HEK293 (cell line): ENCODE results near the gene XPR1.
A peak's percentile ranks its signal among the peaks of the same experiment; 100 is the strongest.

Experiments
- CTCF ChIA-PET: fragments of 350-600 bp; formaldehyde crosslinking; extraction: SDS; loops from one replicate; lab custom pipeline; 2021; ENCODE audit warnings: antibody characterized with exemption; lab: Yijun Ruan, JAX
- POLR2A ChIA-PET: fragments of 300-600 bp; formaldehyde crosslinking; extraction: SDS; loops from one replicate; lab custom pipeline; 2020; ENCODE audit warnings: antibody characterized with exemption, inconsistent platforms; lab: Yijun Ruan, JAX
- H3K27ac ChIP-seq: fragments of 200-500 bp; sonication (Bioruptor generic); 2 replicates; pipeline ENCODE4 v1.5.1; 2014; ENCODE audit warnings: low read depth, low read length, control low read depth, inconsistent platforms; ENCODE audit errors: extremely low read depth
- H3K36me3 ChIP-seq, 2 experiments: fragments of 200-500 bp in 1 of 2; sonication (Bioruptor generic) in 1 of 2; 1 replicate in 1 of 2; 2 replicates in 1 of 2; pipeline ENCODE4 v1.5.1; 2014 to 2017; ENCODE audit warnings: inconsistent platforms in 2 of 2, low read length in 2 of 2; ENCODE audit not compliant: control insufficient read depth in 2 of 2, insufficient read depth in 1 of 2
- H3K4me1 ChIP-seq: fragments of 200-500 bp; sonication (Bioruptor generic); 2 replicates; pipeline ENCODE4 v1.5.1; 2014; ENCODE audit warnings: mild to moderate bottlenecking, low read length, inconsistent platforms; ENCODE audit not compliant: control insufficient read depth, insufficient read depth
- H3K4me3 ChIP-seq: 2 replicates; pipeline ENCODE4 v1.5.1; 2011; ENCODE audit warnings: low read depth, mild to moderate bottlenecking, control low read depth, low read length, moderate library complexity
- H3K9me3 ChIP-seq: fragments of 200-500 bp; sonication (Bioruptor generic); 2 replicates; pipeline ENCODE4 v1.5.1; 2014; ENCODE audit warnings: low read depth, low read length, inconsistent platforms; ENCODE audit not compliant: control insufficient read depth, insufficient read depth
- BCL11B ChIP-seq: fragments of 450-650 bp; formaldehyde crosslinking; IDR thresholded peaks from 2 replicates; pipeline ENCODE4 v1.5.1; 2016; ENCODE audit warnings: low read depth, missing biosample characterization, missing genetic modification characterization
- IKZF3 ChIP-seq: fragments of 450-650 bp; IDR thresholded peaks from 2 replicates; pipeline ENCODE4 v1.5.0; 2018; ENCODE audit warnings: missing biosample characterization, mild to moderate bottlenecking, missing genetic modification characterization, moderate library complexity
- KLF17 ChIP-seq: fragments of 450-650 bp; formaldehyde crosslinking; IDR thresholded peaks from 2 replicates; pipeline ENCODE4 v1.5.1; 2016; ENCODE audit warnings: missing biosample characterization, missing genetic modification characterization
- PRDM1 ChIP-seq: fragments of 450-650 bp; formaldehyde crosslinking; IDR thresholded peaks from 2 replicates; pipeline ENCODE4; 2016; ENCODE audit warnings: missing biosample characterization, missing genetic modification characterization
- TCF7L2 ChIP-seq: IDR thresholded peaks from 2 replicates; pipeline ENCODE4 v1.6.1; 2011; ENCODE audit warnings: low read depth, mild to moderate bottlenecking, inconsistent platforms, low read length, moderate library complexity, borderline replicate concordance
- WT1 ChIP-seq: fragments of 450-650 bp; formaldehyde crosslinking; IDR thresholded peaks from 2 replicates; pipeline ENCODE4 v1.5.1; 2016; ENCODE audit warnings: missing biosample characterization, missing genetic modification characterization
- ZBTB11 ChIP-seq: fragments of 450-650 bp; formaldehyde crosslinking; conservative IDR thresholded peaks from 2 replicates; pipeline ENCODE4 v1.5.1; 2016; ENCODE audit warnings: low read depth, missing biosample characterization, missing genetic modification characterization
- ZBTB48 ChIP-seq: fragments of 450-650 bp; formaldehyde crosslinking; IDR thresholded peaks from 2 replicates; pipeline ENCODE4 v1.5.1; 2016; ENCODE audit warnings: missing biosample characterization, missing genetic modification characterization
- ZBTB6 ChIP-seq: fragments of 450-650 bp; formaldehyde crosslinking; IDR thresholded peaks from 2 replicates; pipeline ENCODE4 v1.5.1; 2017; ENCODE audit warnings: missing biosample characterization, missing genetic modification characterization
- ZBTB7A ChIP-seq: fragments of 450-650 bp; formaldehyde crosslinking; IDR thresholded peaks from 2 replicates; pipeline ENCODE4 v1.5.1; 2016; ENCODE audit warnings: low read depth, missing biosample characterization, missing genetic modification characterization
- ZBTB8A ChIP-seq: fragments of 450-650 bp; formaldehyde crosslinking; IDR thresholded peaks from 2 replicates; pipeline ENCODE4 v1.5.1; 2016; ENCODE audit warnings: missing biosample characterization, missing genetic modification characterization
- ZNF140 ChIP-seq: fragments of 450-650 bp; formaldehyde crosslinking; IDR thresholded peaks from 2 replicates; pipeline ENCODE4 v1.5.1; 2016; ENCODE audit warnings: missing biosample characterization, missing genetic modification characterization
- ZNF16 ChIP-seq: fragments of 450-650 bp; formaldehyde crosslinking; IDR thresholded peaks from 2 replicates; pipeline ENCODE4 v1.5.1; 2016; ENCODE audit warnings: low read depth, missing biosample characterization, missing genetic modification characterization
- ZNF169 ChIP-seq: fragments of 450-650 bp; formaldehyde crosslinking; IDR thresholded peaks from 2 replicates; pipeline ENCODE4 v1.5.1; 2016; ENCODE audit warnings: missing biosample characterization, missing genetic modification characterization
- ZNF175 ChIP-seq: fragments of 450-650 bp; formaldehyde crosslinking; IDR thresholded peaks from 2 replicates; pipeline ENCODE4 v1.5.1; 2016; ENCODE audit warnings: missing biosample characterization, missing genetic modification characterization
- ZNF19 ChIP-seq: fragments of 450-650 bp; formaldehyde crosslinking; IDR thresholded peaks from 2 replicates; pipeline ENCODE4; 2016; ENCODE audit warnings: missing biosample characterization, missing genetic modification characterization, low read depth
- ZNF266 ChIP-seq: fragments of 450-650 bp; formaldehyde crosslinking; IDR thresholded peaks from 2 replicates; pipeline ENCODE4 v1.5.1; 2016; ENCODE audit warnings: missing biosample characterization, missing genetic modification characterization, low read depth
- ZNF302 ChIP-seq: fragments of 450-650 bp; formaldehyde crosslinking; IDR thresholded peaks from 2 replicates; pipeline ENCODE4 v1.5.1; 2016; ENCODE audit warnings: missing biosample characterization, missing genetic modification characterization, low read depth
- ZNF473 ChIP-seq: fragments of 450-650 bp; formaldehyde crosslinking; IDR thresholded peaks from 2 replicates; pipeline ENCODE4 v1.5.1; 2017; ENCODE audit warnings: missing biosample characterization, missing genetic modification characterization
- ZNF521 ChIP-seq: fragments of 450-650 bp; formaldehyde crosslinking; IDR thresholded peaks from 2 replicates; pipeline ENCODE4 v1.5.1; 2017; ENCODE audit warnings: missing biosample characterization, mild to moderate bottlenecking, missing genetic modification characterization
- ZNF621 ChIP-seq: fragments of 450-650 bp; formaldehyde crosslinking; IDR thresholded peaks from 2 replicates; pipeline ENCODE4 v1.5.1; 2017; ENCODE audit warnings: missing biosample characterization, missing genetic modification characterization
- ZNF624 ChIP-seq: fragments of 450-650 bp; formaldehyde crosslinking; IDR thresholded peaks from 2 replicates; pipeline ENCODE4 v1.5.1; 2017; ENCODE audit warnings: missing biosample characterization, missing genetic modification characterization
- ZNF629 ChIP-seq: fragments of 450-650 bp; formaldehyde crosslinking; IDR thresholded peaks from 2 replicates; pipeline ENCODE4 v1.5.1; 2017; ENCODE audit warnings: missing biosample characterization, missing genetic modification characterization
- ZNF670 ChIP-seq: fragments of 450-650 bp; formaldehyde crosslinking; IDR thresholded peaks from 2 replicates; pipeline ENCODE4 v1.5.1; 2016; ENCODE audit warnings: missing biosample characterization, missing genetic modification characterization, low read depth
- ZNF701 ChIP-seq: fragments of 450-650 bp; formaldehyde crosslinking; IDR thresholded peaks from 2 replicates; pipeline ENCODE4 v1.5.1; 2016; ENCODE audit warnings: missing biosample characterization, missing genetic modification characterization
- ZNF707 ChIP-seq: fragments of 450-650 bp; formaldehyde crosslinking; IDR thresholded peaks from 2 replicates; pipeline ENCODE4 v1.5.1; 2016; ENCODE audit warnings: missing biosample characterization, missing genetic modification characterization
- ZNF843 ChIP-seq: fragments of 450-650 bp; formaldehyde crosslinking; IDR thresholded peaks from 2 replicates; pipeline ENCODE4 v1.5.1; 2016; ENCODE audit warnings: missing biosample characterization, missing genetic modification characterization

XPR1 gene

GRCh38 chr1:180815188-180815587 is 183.4 kb downstream of the XPR1 start:
- POLR2A ChIA-PET: no interaction called here

GRCh38 chr1:180816132-180816531 is 184.3 kb downstream of the XPR1 start:
- Histone ChIP-seq H3K9me3 (no peaks in the 10 kb centered on the region), H3K27ac (no peak overlapping the region), H3K4me3 (no peak overlapping the region), H3K4me1 (peaks cover 7% of the 10 kb centered on the region; the same call in 1 of the 2 replicates), H3K36me3 (no peaks in the 10 kb centered on the region)
- no peak for TF ChIP-seq ZNF302 (tag by site-specific recombination)
- no peak for TF ChIP-seq ZNF707 (tag by site-specific recombination)
- TF ChIP-seq ZNF473 (tag by site-specific recombination): no peak
- TF ChIP-seq ZNF266: no peak
- TF ChIP-seq ZBTB48 (tag by site-specific recombination): no peak
- no peak for TF ChIP-seq ZBTB11 (tag by site-specific recombination)
- no peak for TF ChIP-seq BCL11B (tag by site-specific recombination)
- TF ChIP-seq ZBTB8A (tag by site-specific recombination): no peak
- TF ChIP-seq ZNF843: no peak
- ChIA-PET CTCF (no interaction called here), POLR2A (no interaction called here)

More at GRCh38 chr1:180815188-180815587, 183.4 kb downstream of the XPR1 start:
- H3K4me3 ChIP-seq: no peak overlapping the region
- no peak overlapping the region for H3K27ac ChIP-seq
- CTCF ChIA-PET: interaction anchor here (0.7 kb wide), 1 partner anchor 278 kb away, joined by 3 read pairs; no protein-coding TSS in a partner anchor
- TF ChIP-seq ZNF175 (tag by site-specific recombination) (no peak), KLF17 (tag by site-specific recombination) (no peak), TCF7L2 (peak; percentile 86; the same call in 1 of the 2 replicates), ZNF621 (tag by site-specific recombination) (no peak), PRDM1 (tag by site-specific recombination) (no peak), WT1 (tag by site-specific recombination) (0 out of 2 replicates have a peak, but pooled peaks have one; percentile 2), ZNF629 (tag by site-specific recombination) (no peak), ZBTB7A (tag by site-specific recombination) (no peak), ZNF169 (tag by site-specific recombination) (no peak)
- H3K9me3 ChIP-seq: no peaks in the 10 kb centered on the region
- H3K4me1 ChIP-seq: peaks cover 7% of the 10 kb centered on the region; the same call in 1 of the 2 replicates
- no peaks in the 10 kb centered on the region for H3K36me3 ChIP-seq

- POLR2A ChIA-PET: no interaction called here
- no peak overlapping the region for H3K27ac ChIP-seq
- H3K4me3 ChIP-seq: no peak overlapping the region
- CTCF ChIA-PET: no interaction called here
- H3K9me3 ChIP-seq: no peaks in the 10 kb centered on the region
- no peaks in the 10 kb centered on the region for H3K36me3 ChIP-seq
- H3K4me1 ChIP-seq: no peaks in the 10 kb centered on the region
- no peak for TF ChIP-seq PRDM1 (tag by site-specific recombination)
- no peak for TF ChIP-seq ZBTB6
- no peak for TF ChIP-seq ZNF140 (tag by site-specific recombination)
- TF ChIP-seq ZNF169 (tag by site-specific recombination): no peak
- TF ChIP-seq IKZF3 (tag by site-specific recombination): no peak
- TF ChIP-seq ZNF19 (tag by site-specific recombination): no peak
- no peak for TF ChIP-seq ZNF843
- TF ChIP-seq ZNF701 (tag by site-specific recombination): no peak
- no peak for TF ChIP-seq ZNF521 (tag by site-specific recombination)
- no peak for TF ChIP-seq ZNF624 (tag by site-specific recombination)
- TF ChIP-seq ZNF670 (tag by site-specific recombination): no peak
- no peak for TF ChIP-seq ZNF16 (tag by site-specific recombination)
Measured at GRCh38 chr1:180821970-180822369, 190.1 kb downstream of the XPR1 start.
